T-helper 2 cell (primary cell): Measurements from ENCODE around the gene DDX54.

Experiments
- DNase-seq, 5 experiments: peaks; one replicate each; pipeline versions ENCODE4 v3.0.0 to v3.0.0-alpha.2; 2012 to 2022
- total RNA-seq, 2 donors: gene quantifications; one replicate each; lab custom pipeline; 2026; lab: John Stamatoyannopoulos, UW

The DDX54 gene
- total RNA-seq, result 84.4 to 105 reads per million in 2 donors

GRCh38 chr12:113185180-113186032 lies at the start of gene DDX54, which contains the start of gene RITA1:
Gene DDX54 (minus strand): TSS chr12:113185478. CDS start chr12:113185451, 27 bp downstream.
Gene RITA1 (plus strand): TSS chr12:113185721. CDS start chr12:113186747, 1,026 bp downstream.
- peak; percentile 65 to 80 (median 70) for DNase-seq

- DNase-seq, result no peak
Measured at GRCh38 chr12:113234483-113234882, 49.2 kb upstream of the DDX54 start.

GRCh38 chr12:113233967-113234366 lies 48.7 kb upstream of the DDX54 start:
- DNase-seq, result no peak

- peak in 4 of 5 experiments; percentile 24 to 88 (median 60) for DNase-seq
Measured at GRCh38 chr12:113232840-113233585, 47.7 kb upstream of the DDX54 start.

GRCh38 chr12:113232089-113232839 lies 47.0 kb upstream of the DDX54 start:
- DNase-seq, result no peak

GRCh38 chr12:113231235-113232088 lies 46.2 kb upstream of the DDX54 start:
- DNase-seq, result no peak

GRCh38 chr12:113230315-113231234 lies 45.3 kb upstream of the DDX54 start:
- no peak for DNase-seq

- DNase-seq, result no peak
Measured at GRCh38 chr12:113228394-113229028, 43.2 kb upstream of the DDX54 start.

- no peak for DNase-seq
Measured at GRCh38 chr12:113227686-113228391, 42.6 kb upstream of the DDX54 start.

GRCh38 chr12:113226696-113227568 lies 41.7 kb upstream of the DDX54 start:
- no peak for DNase-seq

- DNase-seq, result no peak
Measured at GRCh38 chr12:113224955-113225354, 39.7 kb upstream of the DDX54 start.

- DNase-seq, result peak in 1 of 5 experiments; percentile 39
Measured at GRCh38 chr12:113222730-113223531, 37.7 kb upstream of the DDX54 start.

- DNase-seq, result peak in 1 of 5 experiments; percentile 44
Measured at GRCh38 chr12:113221997-113222729, 36.9 kb upstream of the DDX54 start.

- peak; percentile 96 to 100 (median 99) for DNase-seq
Measured at GRCh38 chr12:113221181-113221996, 36.1 kb upstream of the DDX54 start, which contains the start of gene TPCN1. Gene TPCN1 (plus strand): TSS chr12:113221464. CDS start chr12:113226853, 5,389 bp downstream.

GRCh38 chr12:113220593-113221180 lies 35.4 kb upstream of the DDX54 start:
- DNase-seq, result peak in 1 of 5 experiments; percentile 49
